GM12892 (cell line): Measurements from ENCODE around the gene MAD2L2.
A peak's percentile ranks its signal among the peaks of the same experiment; 100 is the strongest.

Source experiments
- DNase-seq: peaks from one replicate; pipeline ENCODE4 v3.0.0; 2011; ENCODE audit not compliant: insufficient read length
- FAIRE-seq: peaks from 2 replicates; lab custom pipeline; 2011; peaks lifted over from hg19 to GRCh38; lab: Jason Lieb, UNC
- POLR2A ChIP-seq: IDR thresholded peaks from 2 replicates; pipeline ENCODE4 v1.6.1; 2011; ENCODE audit warnings: low read depth, low read length, control low read depth
- POLR2AphosphoS5 ChIP-seq: IDR thresholded peaks from 2 replicates; pipeline ENCODE4 v1.6.1; 2011; ENCODE audit warnings: low read depth, low read length, control low read depth
- TAF1 ChIP-seq: IDR thresholded peaks from 2 replicates; pipeline ENCODE4 v1.6.1; 2011; ENCODE audit warnings: low read depth, mild to moderate bottlenecking, control low read depth, low read length, borderline replicate concordance

MAD2L2 gene

DNA sequence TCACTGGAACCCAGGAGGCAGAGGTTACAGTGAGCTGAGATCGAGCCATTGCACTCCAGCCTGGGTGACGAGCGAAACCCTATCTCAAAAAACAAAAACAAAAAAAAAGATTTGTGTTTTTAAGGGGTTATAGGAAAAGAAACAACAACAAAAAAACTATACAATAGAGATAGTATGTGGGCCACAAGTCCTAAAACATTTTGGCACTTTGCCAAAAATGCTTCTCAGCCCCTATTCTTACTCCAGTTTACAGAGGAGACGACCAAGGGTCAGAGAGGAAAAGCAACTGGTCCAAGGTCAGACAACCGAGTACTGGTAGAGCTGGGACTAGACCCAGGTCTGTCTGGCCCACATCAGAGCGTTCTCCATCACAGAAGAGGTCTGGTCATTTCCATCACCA lies 23.3 kb downstream of the MAD2L2 start:
- FAIRE-seq (no peak), DNase-seq (no peak)
- TF ChIP-seq POLR2A: no peak
- no peak for TF ChIP-seq TAF1
- TF ChIP-seq POLR2AphosphoS5: no peak

DNA sequence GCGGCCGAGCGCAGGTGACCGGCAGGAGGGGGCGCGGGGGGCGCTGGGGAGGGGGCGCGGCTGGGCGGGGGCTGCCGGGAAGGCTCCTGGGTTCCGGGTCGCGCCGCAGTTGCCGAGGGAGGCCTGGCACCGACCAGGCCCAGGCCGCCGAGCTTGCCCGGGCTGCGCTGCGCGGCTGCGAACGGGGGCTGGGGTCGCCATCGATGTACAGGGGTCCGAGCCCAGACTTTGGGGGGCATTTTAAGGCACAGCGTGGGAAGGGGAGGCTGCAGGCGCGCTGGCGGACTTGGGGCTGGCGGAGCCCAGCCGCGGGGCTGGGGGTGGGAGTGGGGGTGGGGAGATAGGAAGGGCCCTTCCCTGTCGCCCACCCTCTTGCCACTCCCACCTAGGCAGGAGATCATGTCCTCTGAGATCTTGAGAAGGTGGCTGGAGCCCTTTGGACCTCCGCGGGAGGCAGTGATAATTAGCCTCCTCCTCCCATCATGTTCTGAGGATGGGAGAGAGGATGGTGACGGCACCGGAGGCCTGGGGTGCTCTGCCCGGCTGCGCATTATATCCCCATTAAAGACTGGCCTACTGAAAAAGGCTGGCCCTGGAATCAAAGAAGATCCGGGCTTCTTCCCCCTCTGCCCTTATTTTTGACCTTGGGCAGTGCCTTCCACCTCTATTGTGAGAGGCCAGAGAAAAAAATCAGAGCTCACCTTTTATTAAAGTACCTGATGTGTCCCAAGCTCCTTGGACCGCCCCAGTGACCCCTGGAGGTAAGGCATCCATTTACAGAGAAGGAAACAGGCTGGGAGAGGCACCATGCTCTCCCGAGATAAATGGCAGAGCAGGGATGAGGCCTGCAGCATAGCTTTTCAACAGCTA lies 25.8 kb downstream of the MAD2L2 start:
- FAIRE-seq (peak; percentile 58), DNase-seq (peak; percentile 49)
- TF ChIP-seq POLR2A (no peak), TAF1 (no peak), POLR2AphosphoS5 (no peak)

DNA sequence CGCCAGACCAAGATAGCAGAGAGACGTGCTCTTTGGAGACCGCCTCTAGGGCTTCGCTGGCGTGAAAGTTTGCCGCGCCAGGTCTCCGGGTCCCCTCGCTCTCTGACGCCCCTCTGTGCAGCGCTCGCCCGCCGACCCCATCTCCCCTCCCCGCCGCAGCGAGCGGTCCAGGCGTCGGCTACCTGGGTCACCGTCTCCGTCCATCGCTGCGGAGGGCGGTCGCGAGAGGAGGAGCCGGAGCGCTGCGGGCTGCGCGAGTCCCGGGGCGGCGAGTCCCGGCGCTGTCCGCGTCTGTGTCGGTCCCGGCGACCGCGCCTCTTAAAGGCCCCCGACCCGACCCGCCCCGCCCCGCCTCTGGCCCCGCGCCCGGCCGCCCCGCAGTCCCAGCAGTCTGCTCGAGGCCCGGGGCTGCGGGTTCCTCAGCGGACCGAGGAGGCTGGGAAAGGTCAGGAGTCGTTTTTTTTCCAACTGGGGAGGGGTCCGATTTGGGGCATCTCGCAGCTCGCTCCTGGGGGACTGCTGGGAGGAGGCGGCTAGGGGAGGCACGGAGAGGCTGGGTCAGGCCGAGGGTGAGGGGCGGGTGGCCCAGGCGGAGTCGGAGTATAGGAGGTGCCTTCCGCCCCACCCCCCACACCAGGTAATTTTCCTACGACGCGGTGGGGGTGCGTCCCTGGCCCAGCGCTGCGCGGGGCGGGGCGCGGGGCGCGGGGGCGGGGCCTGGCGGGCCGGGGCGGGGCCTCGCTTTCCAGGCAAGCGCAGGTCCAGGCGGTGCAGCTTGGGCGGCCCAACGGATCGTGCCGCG lies 26.6 kb downstream of the MAD2L2 start, which contains the start of the genes FBXO2 and FBXO44:
Gene FBXO2 (minus strand): TSS at position 293 of the 802 bp plus-strand sequence. CDS start 89 bp downstream, at position 204.
Gene FBXO44 (plus strand): TSS at position 741 of the 802 bp plus-strand sequence. CDS start 959 bp downstream, outside the sequence.
- DNase-seq (peak; percentile 74), FAIRE-seq (peak; percentile 96)
- no peak for TF ChIP-seq TAF1
- no peak for TF ChIP-seq POLR2A
- TF ChIP-seq POLR2AphosphoS5: no peak

DNA sequence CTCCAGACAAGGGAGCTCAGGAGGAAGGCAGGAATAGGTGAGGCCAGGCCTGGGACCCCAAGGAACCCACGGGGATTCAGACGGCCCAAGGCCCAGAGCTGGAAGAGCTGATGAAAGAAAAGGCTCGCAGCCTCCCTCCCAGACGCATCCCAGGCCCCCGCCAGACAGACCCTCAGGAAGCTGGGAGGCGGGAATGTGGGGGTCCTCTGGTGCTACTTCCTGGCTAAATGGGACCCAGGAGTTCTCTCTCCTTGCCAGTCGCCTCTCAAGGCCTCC lies 27.1 kb downstream of the MAD2L2 start:
- no peak for TF ChIP-seq TAF1
- TF ChIP-seq POLR2AphosphoS5: no peak
- TF ChIP-seq POLR2A: no peak
- DNase-seq: no peak
- FAIRE-seq: no peak

DNA sequence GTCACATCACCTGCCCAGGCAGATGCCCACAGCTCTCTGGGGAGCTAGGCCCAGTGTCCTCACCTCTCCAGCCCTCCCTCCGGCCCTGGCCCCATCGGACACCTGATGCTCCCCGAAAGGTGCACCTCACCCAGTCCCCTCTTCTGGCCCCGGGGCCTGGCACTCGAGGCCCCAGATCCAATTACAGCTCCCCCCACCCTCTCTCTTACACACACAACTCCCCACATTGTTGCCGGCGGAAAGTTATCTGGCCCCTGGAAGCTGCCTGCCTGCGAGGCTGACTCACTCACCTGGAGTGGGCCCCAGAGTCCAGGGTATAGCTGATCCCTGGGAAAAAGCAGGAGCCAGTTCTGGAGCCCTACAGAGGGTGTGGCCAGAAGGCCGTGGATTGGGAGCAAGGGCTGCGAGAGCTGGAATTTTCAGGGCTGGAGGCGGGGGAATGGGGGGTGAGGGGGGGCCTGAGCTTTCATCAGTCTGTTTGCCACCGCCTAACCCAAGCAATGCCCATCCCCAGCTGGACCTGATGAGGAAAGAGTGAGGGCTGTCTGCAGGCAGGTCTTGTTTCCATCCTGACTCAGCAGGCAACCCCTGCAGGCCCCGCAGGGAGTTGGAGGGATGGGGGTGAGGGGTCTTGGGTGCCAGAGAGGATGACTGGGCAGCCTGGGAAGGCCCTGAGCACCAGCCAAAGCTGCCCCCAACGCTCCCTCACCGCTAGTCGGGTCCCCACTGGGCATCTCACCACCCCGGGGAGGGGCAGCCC lies 27.7 kb downstream of the MAD2L2 start:
- no peak for DNase-seq
- no peak for FAIRE-seq
- no peak for TF ChIP-seq POLR2A
- TF ChIP-seq TAF1: no peak
- no peak for TF ChIP-seq POLR2AphosphoS5

DNA sequence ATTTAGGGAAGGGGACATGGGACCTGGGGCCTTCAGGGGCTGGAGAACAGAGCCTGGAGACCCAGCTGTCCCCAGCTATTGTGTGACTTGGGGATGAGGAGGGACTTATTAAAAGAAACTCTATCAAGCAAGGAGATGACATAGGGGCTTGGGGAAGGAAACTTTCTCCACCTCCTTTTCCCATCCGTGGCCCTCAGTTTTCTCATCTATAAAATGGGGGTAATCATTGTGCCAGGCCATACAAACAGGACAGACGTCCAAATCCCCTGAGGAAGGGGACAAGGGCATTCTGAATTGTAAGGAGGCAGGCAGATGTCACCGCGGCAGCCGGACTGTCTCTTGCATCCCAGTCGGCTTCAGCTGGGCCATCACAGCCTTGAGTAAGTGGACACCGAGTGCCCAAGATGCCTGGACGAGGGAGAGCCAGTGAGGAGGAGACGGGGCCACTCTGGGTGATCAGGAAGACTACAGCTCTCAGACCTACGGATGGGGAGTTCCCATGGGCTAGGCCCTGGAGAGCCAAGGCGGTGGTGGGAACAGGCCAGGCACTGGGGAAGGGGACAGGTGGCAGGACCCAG lies 28.7 kb downstream of the MAD2L2 start:
- DNase-seq (no peak), FAIRE-seq (no peak)
- TF ChIP-seq TAF1: no peak
- TF ChIP-seq POLR2A: no peak
- TF ChIP-seq POLR2AphosphoS5: no peak

DNA sequence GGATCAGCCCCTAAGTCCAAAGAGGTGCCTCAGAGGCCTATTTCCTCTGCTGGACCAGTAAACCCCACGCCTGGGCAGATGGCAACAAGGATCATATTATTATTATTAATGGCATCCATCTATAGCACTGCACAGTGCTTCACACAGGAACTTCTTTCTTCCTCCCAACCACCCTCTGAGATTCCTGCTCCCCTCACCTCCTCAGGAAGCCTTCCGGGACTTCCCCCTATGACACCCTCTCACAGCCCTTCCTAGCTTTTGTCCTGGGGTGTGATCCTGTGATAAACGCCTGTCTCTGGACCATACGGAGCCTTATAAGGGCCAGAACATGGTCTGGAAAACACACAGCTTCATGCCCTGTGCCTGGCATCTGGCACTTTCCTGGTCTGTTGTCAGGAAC lies 29.9 kb downstream of the MAD2L2 start:
- no peak for DNase-seq
- TF ChIP-seq TAF1 (no peak), POLR2AphosphoS5 (no peak), POLR2A (no peak)

DNA sequence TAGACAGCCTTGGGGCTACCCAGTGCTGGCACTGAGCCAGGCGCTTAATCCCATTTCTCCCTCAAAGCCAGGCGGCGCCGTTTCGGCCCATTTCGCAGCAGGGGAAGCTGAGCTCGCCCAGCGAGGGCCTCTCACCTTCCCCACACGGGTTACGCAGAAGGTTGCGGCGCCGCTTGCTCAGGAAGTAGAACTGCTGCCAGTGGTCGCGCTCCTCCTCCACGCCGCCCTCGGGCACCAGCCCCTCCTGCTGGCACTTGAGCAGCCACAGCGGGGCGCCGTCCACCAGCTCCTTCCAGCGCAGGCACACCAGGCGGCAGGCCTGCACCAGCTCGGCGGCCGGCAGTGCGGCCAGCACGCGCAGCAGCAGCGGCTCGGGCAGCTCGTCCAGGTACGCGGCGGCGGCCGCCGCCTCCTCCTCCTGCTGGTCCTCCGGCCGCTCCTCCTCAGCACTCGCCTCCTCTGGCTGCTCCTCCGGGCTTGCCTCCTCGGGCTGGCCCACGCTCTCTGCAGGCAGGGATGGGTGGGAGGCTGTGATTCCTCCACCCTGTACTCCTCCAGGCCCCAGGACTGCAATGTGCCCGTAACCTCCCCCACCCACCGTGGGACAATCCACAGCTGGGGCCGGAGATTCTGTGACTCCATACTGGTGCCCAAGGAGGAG lies 30.5 kb downstream of the MAD2L2 start:
- DNase-seq (no peak), FAIRE-seq (peak; percentile 77)
- no peak for TF ChIP-seq POLR2AphosphoS5
- TF ChIP-seq POLR2A: no peak
- TF ChIP-seq TAF1: no peak

More for the DNA sequence above, 29.9 kb downstream of the MAD2L2 start:
- FAIRE-seq: no peak

DNA sequence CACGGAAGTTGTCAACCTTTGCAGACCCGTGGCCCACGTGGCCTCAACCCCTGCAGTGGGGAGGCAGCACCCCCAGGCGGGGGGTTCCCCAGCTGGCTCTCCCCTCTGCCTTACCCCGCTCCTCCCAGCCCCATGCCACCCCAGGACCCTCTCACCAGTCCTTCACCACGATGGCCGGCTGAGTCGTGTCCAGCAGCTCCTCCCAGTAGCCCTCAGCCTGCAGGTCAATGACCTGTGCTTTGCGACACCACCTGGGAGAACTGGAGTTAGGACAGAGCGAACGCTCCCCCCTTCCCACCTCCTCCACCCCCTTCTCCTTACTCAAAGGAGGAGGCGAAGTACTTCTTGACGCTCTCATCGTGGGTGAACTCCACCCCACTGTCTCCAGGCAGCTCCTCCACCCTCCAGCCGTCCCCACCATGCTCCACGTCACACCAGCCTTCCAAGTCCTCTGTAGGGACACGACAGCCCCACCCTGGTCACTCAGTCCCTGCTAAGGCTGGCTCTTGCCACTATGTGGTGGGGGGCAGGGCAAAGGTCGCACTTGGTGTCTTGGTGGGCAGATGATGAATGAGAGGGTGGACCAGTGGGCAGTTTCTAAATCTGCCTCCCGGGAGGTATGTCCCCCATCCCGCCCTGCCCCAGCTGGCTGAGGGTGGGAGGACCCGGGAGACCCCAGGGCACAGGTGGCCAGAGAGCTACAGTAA lies 31.2 kb downstream of the MAD2L2 start:
- no peak for TF ChIP-seq POLR2A
- no peak for TF ChIP-seq POLR2AphosphoS5
- no peak for TF ChIP-seq TAF1
- FAIRE-seq (no peak), DNase-seq (no peak)

DNA sequence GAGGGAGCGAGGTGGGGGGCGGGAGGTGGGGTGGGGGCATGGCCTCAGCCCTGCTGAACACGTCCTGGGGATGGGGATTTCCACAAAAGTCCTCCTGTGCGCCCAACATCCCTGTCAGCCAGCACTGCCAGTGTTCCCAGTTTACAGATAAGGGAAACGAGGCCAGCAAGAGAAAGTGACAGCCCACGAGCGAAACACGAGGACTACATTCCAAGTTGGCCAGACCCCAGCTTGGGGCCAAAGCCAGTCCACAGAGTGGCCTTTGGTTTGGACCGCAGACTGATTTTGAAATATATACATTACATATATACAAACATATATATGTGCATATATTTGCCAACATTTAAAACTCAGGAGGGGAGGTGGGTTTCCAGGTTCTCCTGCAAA lies 31.7 kb downstream of the MAD2L2 start:
- DNase-seq: no peak
- TF ChIP-seq POLR2A (no peak), TAF1 (no peak), POLR2AphosphoS5 (no peak)
- FAIRE-seq: no peak
